Measurements from ENCODE around the gene IVNS1ABP.

- TF ChIP-seq CREB1 (IDR thresholded peaks at IDR 0.05; ENCODE audit: low read depth) (no peak), EP300 (IDR thresholded peaks at IDR 0.05; ENCODE audit: borderline replicate concordance) (no peak), MAX (IDR thresholded peaks at IDR 0.05) (no peak), RAD21 (IDR thresholded peaks at IDR 0.05; ENCODE audit: low read depth) (no peak), USF1 (IDR thresholded peaks at IDR 0.05) (no peak), YY1 (IDR thresholded peaks at IDR 0.05; ENCODE audit: low read depth) (no peak), EGR1 (IDR thresholded peaks at IDR 0.05) (no peak), TEAD4 (IDR thresholded peaks at IDR 0.05) (no peak)
Observed at GRCh38 chr1:185345913-185346720, 29.1 kb upstream of the IVNS1ABP start.

Measured in Ishikawa (cell line).